SK-N-MC (cell line): ENCODE results near the gene PLA2R1.

Experiments used
- EZH2 ChIP-seq: fragments of 200-600 bp; sonication (generic); IDR thresholded peaks from one replicate; pipeline ENCODE4 v1.6.1; 2017; ENCODE audit warnings: antibody characterized with exemption
- FOXP2 ChIP-seq: optimal IDR thresholded peaks from 2 replicates; pipeline ENCODE3; 2011; ENCODE audit warnings: mild to moderate bottlenecking, moderate library complexity; ENCODE audit not compliant: insufficient read depth; ENCODE audit errors: extremely low read length, control extremely low read depth
- POLR2AphosphoS5 ChIP-seq: IDR thresholded peaks from 2 replicates; pipeline ENCODE4 v1.6.1; 2012; ENCODE audit warnings: mild to moderate bottlenecking, low read depth, low read length, borderline replicate concordance

DNA sequence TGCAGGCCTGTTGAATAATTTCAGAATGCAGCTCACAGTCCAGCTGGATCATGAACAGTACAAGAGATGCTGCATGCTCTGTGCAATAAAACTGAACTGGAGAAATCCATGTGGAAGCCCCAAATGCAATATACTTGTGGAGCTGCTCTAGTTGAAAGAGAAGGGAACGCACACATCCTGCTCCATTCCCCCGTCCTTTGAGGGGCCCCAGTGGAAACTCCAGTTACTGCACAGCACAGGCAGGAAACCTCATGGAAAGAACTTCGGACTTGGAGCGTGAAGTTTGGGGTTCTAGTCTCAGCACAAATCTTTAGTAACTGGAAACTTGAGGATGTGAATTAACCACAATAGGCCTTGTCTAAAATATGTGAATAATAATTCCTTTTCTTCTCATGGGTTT lies 73.2 kb downstream of the PLA2R1 start:
- TF ChIP-seq EZH2 (no peak), POLR2AphosphoS5 (no peak), FOXP2 (no peak)
